Endothelial cell of umbilical vein (primary cell): ENCODE data around the gene HAL. TPM values are rescaled to one million over a fixed set of nuclear protein-coding genes. Genes with fewer than 3 reads are reported as not detected.

ENCODE experiments used
- BruUV-seq: library from RNA; stranded (reverse); fragments of 400-500 nt; replicated peaks from 2 replicates; lab custom pipeline; 2021; lab: Mats Ljungman, UMichigan
- CTCF ChIA-PET: fragments of 300-600, 350-600 bp; sonication (Branson Sonifier 250); formaldehyde crosslinking; loops from one replicate; lab custom pipeline; 2021; ENCODE audit warnings: antibody characterized with exemption, inconsistent platforms; lab: Charles Lee
- POLR2A ChIA-PET: fragments of 300-600, 350-600 bp; sonication (Branson Sonifier 250); formaldehyde crosslinking; loops from one replicate; lab custom pipeline; 2021; ENCODE audit warnings: antibody characterized with exemption, inconsistent platforms; lab: Charles Lee
- DNase-seq: peaks from one replicate; pipeline ENCODE4 v3.0.0-alpha.2; 2011; ENCODE audit warnings: low read depth, low spot score
- FAIRE-seq: peaks from 2 replicates; lab custom pipeline; 2011; peaks lifted over from hg19 to GRCh38; lab: Jason Lieb, UNC
- H2AFZ ChIP-seq: 2 replicates; pipeline ENCODE4 v1.6.0; 2012; ENCODE audit warnings: low read depth, low read length, control low read depth, inconsistent platforms
- H3K27ac ChIP-seq: 2 replicates; pipeline ENCODE4 v1.5.1; 2011; ENCODE audit warnings: low read depth, mild to moderate bottlenecking, control low read depth, low read length, moderate library complexity; ENCODE audit not compliant: insufficient read depth
- H3K27me3 ChIP-seq, 2 experiments: 2 replicates each; pipeline versions ENCODE4 v1.6.0 to v1.6.1; 2011; ENCODE audit warnings: low read length in 2 of 2, mixed read lengths in 1 of 2; ENCODE audit not compliant: control insufficient read depth in 2 of 2, insufficient read depth in 2 of 2
- H3K36me3 ChIP-seq, 2 experiments: 2 replicates in 1 of 2; 3 replicates in 1 of 2; pipeline ENCODE4 v1.5.1; 2011; ENCODE audit warnings: low read length in 2 of 2, mild to moderate bottlenecking in 1 of 2, moderate library complexity in 1 of 2; ENCODE audit not compliant: control insufficient read depth in 2 of 2, insufficient read depth in 2 of 2; ENCODE audit errors: extremely low read depth in 1 of 2
- H3K4me1 ChIP-seq: 3 replicates; pipeline ENCODE4 v1.5.1; 2011; ENCODE audit warnings: mild to moderate bottlenecking, low read length; ENCODE audit not compliant: control insufficient read depth, insufficient read depth; ENCODE audit errors: extremely low read depth
- H3K4me2 ChIP-seq: 2 replicates; pipeline ENCODE4 v1.6.1; 2011; ENCODE audit warnings: low read length, control low read depth, mixed read lengths; ENCODE audit not compliant: insufficient read depth
- H3K4me3 ChIP-seq, 3 experiments: fragments of 200-600 bp in 1 of 3; sonication (generic), shearing (Covaris generic) in 1 of 3; replicated peaks in 1 of 3; 2 replicates each; pipeline ENCODE4 v1.5.1; 2011 to 2016; ENCODE audit warnings: control low read depth in 3 of 3, low read length in 3 of 3, mild to moderate bottlenecking in 2 of 3, inconsistent platforms in 1 of 3, low read depth in 1 of 3, moderate library complexity in 1 of 3; ENCODE audit not compliant: insufficient read depth in 1 of 3
- H3K79me2 ChIP-seq: 2 replicates; pipeline ENCODE4 v1.6.0; 2012; ENCODE audit warnings: low read length, inconsistent platforms; ENCODE audit not compliant: control insufficient read depth, insufficient read depth
- H3K9ac ChIP-seq: replicated peaks from 2 replicates; pipeline ENCODE3; 2011; ENCODE audit warnings: low read length, control low read depth; ENCODE audit not compliant: insufficient read depth; ENCODE audit errors: extremely low read depth
- H3K9me1 ChIP-seq: replicated peaks from 3 replicates; pipeline ENCODE4 v1.6.0; 2011; ENCODE audit warnings: mild to moderate bottlenecking, low read length; ENCODE audit not compliant: control insufficient read depth, insufficient read depth; ENCODE audit errors: extremely low read depth
- H3K9me3 ChIP-seq: replicated peaks from 2 replicates; pipeline ENCODE4 v1.5.1; 2012; ENCODE audit warnings: low read length, inconsistent platforms; ENCODE audit not compliant: control insufficient read depth, insufficient read depth
- H4K20me1 ChIP-seq: replicated peaks from 2 replicates; pipeline ENCODE3; 2011; ENCODE audit warnings: mild to moderate bottlenecking, low read length; ENCODE audit not compliant: control insufficient read depth, insufficient read depth; ENCODE audit errors: extremely low read depth
- EZH2 ChIP-seq: IDR thresholded peaks from 2 replicates; pipeline ENCODE4 v1.6.1; 2012; ENCODE audit warnings: borderline replicate concordance, low read depth, mild to moderate bottlenecking, moderate library complexity, low read length, inconsistent platforms; ENCODE audit not compliant: severe bottlenecking
- FOS ChIP-seq: IDR thresholded peaks from 2 replicates; pipeline ENCODE4 v1.6.1; 2011; ENCODE audit warnings: mild to moderate bottlenecking, low read length, moderate library complexity, borderline replicate concordance; ENCODE audit not compliant: insufficient read depth
- GATA2 ChIP-seq: IDR thresholded peaks from 2 replicates; pipeline ENCODE4 v1.7.0; 2011; ENCODE audit warnings: low read depth, mild to moderate bottlenecking, moderate library complexity, mixed read lengths, low read length; ENCODE audit not compliant: insufficient read length, insufficient read depth
- JUN ChIP-seq: IDR thresholded peaks from 2 replicates; pipeline ENCODE4 v1.6.1; 2011; ENCODE audit warnings: borderline replicate concordance, low read depth; ENCODE audit not compliant: insufficient read length, insufficient read depth
- MAX ChIP-seq: IDR thresholded peaks from 2 replicates; pipeline ENCODE4 v1.6.1; 2011; ENCODE audit not compliant: insufficient read depth, insufficient read length
- MYC ChIP-seq: IDR thresholded peaks from one replicate; pipeline ENCODE4 v1.6.1; 2011; ENCODE audit warnings: mild to moderate bottlenecking, low read depth, low read length
- POLR2A ChIP-seq: IDR thresholded peaks from 2 replicates; pipeline ENCODE4 v1.6.1; 2012; ENCODE audit warnings: low read depth, mild to moderate bottlenecking, control low read depth, low read length
- POLR2AphosphoS5 ChIP-seq: IDR thresholded peaks from 2 replicates; pipeline ENCODE4 v1.6.1; 2012; ENCODE audit warnings: low read depth, mild to moderate bottlenecking, control low read depth, low read length, moderate library complexity; ENCODE audit not compliant: insufficient read depth
- dilution Hi-C: fragments of 300-500 bp; cut with MboI; formaldehyde crosslinking; loops from one replicate; pipeline ENCODE4 v1.15.0; 2019; ENCODE audit warnings: low sequenced_read_pairs; ENCODE audit not compliant: extremely low pct_ligation_motif_present
- intact Hi-C: fragments of 100-400 bp; cut with micrococcal nuclease; formaldehyde crosslinking; loops from one replicate; pipeline ENCODE4 v1.10.0; 2022
- polyA plus RNA-seq, 4 experiments: library from polyadenylated mRNA; depleted of rRNA in 3 of 4; stranded (reverse) in 3 of 4; unstranded in 1 of 4; fragments of >200 nt; gene quantifications; 2 replicates each; pipeline versions ENCODE4 v1.2.1 to v1.2.3, GENCODE V29; 2011 to 2012; ENCODE audit warnings: missing spikeins in 1 of 4
- total RNA-seq: library from RNA; stranded (reverse); gene quantifications from 2 replicates; pipeline ENCODE4 v1.2.3, GENCODE V29; 2021
- TF ChIP-seq, protein P1 (sequence below), 2 donors: IDR thresholded peaks; 1 replicate in 1 of 2; 2 replicates in 1 of 2; pipeline ENCODE4 v1.5.1; 2011; ENCODE audit warnings: low read length in 2 of 2, mild to moderate bottlenecking in 2 of 2, moderate library complexity in 2 of 2, control low read depth in 1 of 2, inconsistent platforms in 1 of 2, low read depth in 1 of 2; ENCODE audit not compliant: insufficient read depth in 1 of 2; ENCODE audit errors: extremely low read depth in 1 of 2

The HAL gene
- total and polyA plus RNA-seq, 2 donors (not counting 3 experiments of a cell fraction or from before 2014, with no cell fraction given) = 0.18 to 0.62 TPM

GRCh38 chr12:95990136-95990535, 6.0 kb downstream of the HAL start:
- no peak overlapping the region for H2AFZ ChIP-seq
- ChIA-PET POLR2A (no interaction called here), CTCF (interaction anchor here (1.0 to 4.4 kb wide), 2 partner anchors 9 to 72 kb away, joined by 5 to 29 read pairs; no protein-coding TSS in a partner anchor)
- BruUV-seq = no TSS peak
- DNase-seq (no peak), FAIRE-seq (no peak)
- TF ChIP-seq MAX = no peak
- TF ChIP-seq POLR2A = no peak
- no peak for TF ChIP-seq JUN
- TF ChIP-seq MYC = no peak
- no peak for TF ChIP-seq GATA2
- no peak for TF ChIP-seq EZH2
- TF ChIP-seq POLR2AphosphoS5 = no peak
- TF ChIP-seq, protein P1, sequence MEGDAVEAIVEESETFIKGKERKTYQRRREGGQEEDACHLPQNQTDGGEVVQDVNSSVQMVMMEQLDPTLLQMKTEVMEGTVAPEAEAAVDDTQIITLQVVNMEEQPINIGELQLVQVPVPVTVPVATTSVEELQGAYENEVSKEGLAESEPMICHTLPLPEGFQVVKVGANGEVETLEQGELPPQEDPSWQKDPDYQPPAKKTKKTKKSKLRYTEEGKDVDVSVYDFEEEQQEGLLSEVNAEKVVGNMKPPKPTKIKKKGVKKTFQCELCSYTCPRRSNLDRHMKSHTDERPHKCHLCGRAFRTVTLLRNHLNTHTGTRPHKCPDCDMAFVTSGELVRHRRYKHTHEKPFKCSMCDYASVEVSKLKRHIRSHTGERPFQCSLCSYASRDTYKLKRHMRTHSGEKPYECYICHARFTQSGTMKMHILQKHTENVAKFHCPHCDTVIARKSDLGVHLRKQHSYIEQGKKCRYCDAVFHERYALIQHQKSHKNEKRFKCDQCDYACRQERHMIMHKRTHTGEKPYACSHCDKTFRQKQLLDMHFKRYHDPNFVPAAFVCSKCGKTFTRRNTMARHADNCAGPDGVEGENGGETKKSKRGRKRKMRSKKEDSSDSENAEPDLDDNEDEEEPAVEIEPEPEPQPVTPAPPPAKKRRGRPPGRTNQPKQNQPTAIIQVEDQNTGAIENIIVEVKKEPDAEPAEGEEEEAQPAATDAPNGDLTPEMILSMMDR (IDR thresholded peaks at IDR 0.05; ENCODE audit: extremely low read depth in 1 of 2, insufficient read depth in 1 of 2, low read depth in 1 of 2, low read length in 2 of 2) = no peak
- TF ChIP-seq FOS = no peak
- H4K20me1 ChIP-seq = no peaks in the 10 kb centered on the region
- no peak overlapping the region for H3K4me2 ChIP-seq
- peaks cover 14 to 31% of the 10 kb centered on the region in 2 experiments for H3K27me3 ChIP-seq
- H3K9ac ChIP-seq = no peak overlapping the region
- no peaks in the 10 kb centered on the region for H3K4me1 ChIP-seq
- dilution Hi-C loops = no loop called here
- H3K4me3 ChIP-seq = no peak overlapping the region
- H3K36me3 ChIP-seq = no peaks in the 10 kb centered on the region
- H3K79me2 ChIP-seq = no peaks in the 10 kb centered on the region
- no peaks in the 10 kb centered on the region for H3K9me3 ChIP-seq
- H3K27ac ChIP-seq = no peak overlapping the region
- intact Hi-C loops = no loop called here
- no peaks in the 10 kb centered on the region for H3K9me1 ChIP-seq
